ENCODE measurements around the gene AKAP17A. TPM values are rescaled to one million over a fixed set of nuclear protein-coding genes. Genes with fewer than 3 reads are reported as not detected.

The AKAP17A gene
- total RNA-seq, 2 donors from 2014 or later = 42.2 to 50.9 TPM

DNA sequence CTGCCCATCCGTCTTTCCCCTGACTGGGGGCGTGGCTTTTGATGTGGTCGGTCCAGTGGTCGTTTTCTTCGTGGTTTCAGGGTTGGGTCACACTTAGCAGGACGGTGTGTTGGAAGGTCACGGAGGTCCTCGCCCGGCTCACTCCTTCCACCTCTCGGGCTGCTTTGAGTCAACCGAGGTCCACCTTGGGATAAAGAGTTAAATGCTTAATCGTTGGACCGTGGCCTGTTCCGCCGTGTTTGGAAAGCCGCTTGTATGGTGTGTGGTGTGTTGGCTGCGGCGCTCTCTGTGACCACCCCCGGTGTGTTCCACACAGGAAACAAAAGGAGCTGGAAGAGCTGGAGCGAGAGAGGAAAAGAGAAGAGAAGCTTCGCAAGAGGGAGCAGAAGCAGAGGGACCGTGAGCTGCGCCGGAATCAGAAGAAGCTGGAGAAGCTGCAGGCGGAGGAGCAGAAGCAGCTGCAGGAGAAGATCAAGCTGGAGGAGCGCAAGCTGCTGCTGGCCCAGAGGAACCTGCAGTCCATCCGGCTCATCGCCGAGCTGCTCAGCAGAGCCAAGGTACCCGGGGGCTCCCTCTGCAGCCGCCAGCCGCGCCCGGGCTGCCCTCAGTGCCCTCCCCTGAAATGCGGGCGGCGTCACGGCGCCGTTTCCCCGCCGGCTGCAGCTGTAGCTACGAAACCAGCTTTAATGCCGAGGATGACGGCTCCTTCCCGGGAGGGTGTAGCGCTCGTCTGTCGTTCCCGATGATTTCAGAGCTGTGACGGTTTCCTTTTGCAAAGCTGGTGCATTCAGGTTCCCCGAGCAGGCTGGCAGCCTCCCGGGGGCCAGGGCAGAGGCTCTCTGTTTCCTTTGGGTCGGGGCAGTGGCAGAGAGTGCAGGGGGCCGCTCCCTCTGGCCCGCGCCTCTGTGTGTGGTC, 7.7 kb downstream of the AKAP17A start:
- peak; percentile 24 for DNase-seq
- Histone ChIP-seq H3K4me3 (ENCODE audit: low read length) (no peak overlapping the region), H3K27me3 (ENCODE audit: control insufficient read depth, insufficient read depth, low read length, poor library complexity, severe bottlenecking) (no peaks in the 10 kb centered on the region), H3K27ac (ENCODE audit: low read depth, low read length) (no peak overlapping the region), H3K9me3 (ENCODE audit: control insufficient read depth, low read length) (peaks cover 5% of the 10 kb centered on the region), H3K9ac (ENCODE audit: extremely low read depth, low read length, poor library complexity, severe bottlenecking) (no peak overlapping the region), H3K36me3 (ENCODE audit: control insufficient read depth, insufficient read depth, low read length) (peaks cover 57% of the 10 kb centered on the region), H3K4me1 (ENCODE audit: control insufficient read depth, insufficient read depth, low read length) (no peaks in the 10 kb centered on the region)
- Mint-ChIP-seq H3K4me1 (no peaks in the 10 kb centered on the region), H3K36me3 (ENCODE audit: low read depth) (peaks cover 74% of the 10 kb centered on the region), H3K27me3 (ENCODE audit: insufficient read depth) (no peaks in the 10 kb centered on the region), H3K9me3 (no peaks in the 10 kb centered on the region), H3K27ac (no peak overlapping the region), H3K4me3 (no peak overlapping the region)
- no peak for TF ChIP-seq CTCF (conservative IDR thresholded peaks at IDR 0.05)
- 93 to 95% methylated on average over 45 to 57 of the region's 57 CpGs for WGBS, 2 experiments (ENCODE audit: insufficient coverage in 1 of 2, insufficient read length in 1 of 2)

- Histone ChIP-seq H3K4me1 (ENCODE audit: control insufficient read depth, insufficient read depth, low read length) (no peaks in the 10 kb centered on the region), H3K27me3 (ENCODE audit: control insufficient read depth, insufficient read depth, low read length, poor library complexity, severe bottlenecking) (no peaks in the 10 kb centered on the region), H3K9ac (ENCODE audit: extremely low read depth, low read length, poor library complexity, severe bottlenecking) (no peak overlapping the region), H3K9me3 (ENCODE audit: control insufficient read depth, low read length) (peaks cover 5% of the 10 kb centered on the region), H3K4me3 (ENCODE audit: low read length) (no peak overlapping the region), H3K27ac (ENCODE audit: low read depth, low read length) (no peak overlapping the region), H3K36me3 (ENCODE audit: control insufficient read depth, insufficient read depth, low read length) (peaks cover 55% of the 10 kb centered on the region)
- 93 to 97% methylated on average over 12 to 36 of the region's 36 CpGs for WGBS, 2 experiments (ENCODE audit: insufficient coverage in 1 of 2, insufficient read length in 1 of 2)
- H3K4me3 Mint-ChIP-seq = no peak overlapping the region
- DNase-seq = peak; percentile 27
- peaks cover 76% of the 10 kb centered on the region for H3K36me3 Mint-ChIP-seq (ENCODE audit: low read depth)
- no peaks in the 10 kb centered on the region for H3K27me3 Mint-ChIP-seq (ENCODE audit: insufficient read depth)
- H3K9me3 Mint-ChIP-seq = no peaks in the 10 kb centered on the region
- no peak for TF ChIP-seq CTCF (conservative IDR thresholded peaks at IDR 0.05)
- H3K4me1 Mint-ChIP-seq = no peaks in the 10 kb centered on the region
- no peak overlapping the region for H3K27ac Mint-ChIP-seq
These were observed 8.5 kb downstream of the AKAP17A start for GRCh38 chrX:1599791-1600405.

DNA sequence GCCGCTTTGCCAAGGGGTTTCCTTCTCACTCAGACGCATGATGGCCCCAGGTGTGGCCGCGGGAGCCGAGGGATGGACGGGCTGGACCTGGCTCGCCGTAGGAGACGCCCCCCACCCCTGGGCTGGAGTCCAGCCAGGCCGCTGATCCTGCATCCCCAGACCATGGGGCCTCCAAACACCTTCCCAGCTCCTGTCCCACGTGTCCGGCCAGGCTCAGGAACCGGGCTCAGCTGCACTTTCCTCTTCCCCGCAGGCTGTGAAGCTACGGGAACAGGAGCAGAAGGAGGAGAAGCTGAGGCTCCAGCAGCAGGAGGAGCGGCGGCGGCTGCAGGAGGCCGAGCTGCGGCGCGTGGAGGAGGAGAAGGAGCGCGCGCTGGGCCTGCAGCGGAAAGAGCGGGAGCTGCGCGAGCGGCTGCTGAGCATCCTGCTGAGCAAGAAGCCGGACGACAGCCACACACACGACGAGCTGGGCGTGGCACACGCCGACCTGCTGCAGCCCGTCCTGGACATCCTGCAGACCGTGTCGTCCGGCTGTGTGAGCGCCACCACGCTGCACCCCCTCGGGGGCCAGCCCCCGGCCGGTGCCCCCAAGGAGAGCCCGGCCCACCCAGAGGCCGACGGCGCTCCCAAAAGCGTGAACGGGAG, 9.1 kb downstream of the AKAP17A start:
- Histone ChIP-seq H3K9me3 (ENCODE audit: control insufficient read depth, low read length) (peaks cover 5% of the 10 kb centered on the region), H3K27me3 (ENCODE audit: control insufficient read depth, insufficient read depth, low read length, poor library complexity, severe bottlenecking) (no peaks in the 10 kb centered on the region), H3K4me1 (ENCODE audit: control insufficient read depth, insufficient read depth, low read length) (no peaks in the 10 kb centered on the region), H3K9ac (ENCODE audit: extremely low read depth, low read length, poor library complexity, severe bottlenecking) (no peak overlapping the region), H3K36me3 (ENCODE audit: control insufficient read depth, insufficient read depth, low read length) (peaks cover 49% of the 10 kb centered on the region), H3K27ac (ENCODE audit: low read depth, low read length) (no peak overlapping the region), H3K4me3 (ENCODE audit: low read length) (no peak overlapping the region)
- Mint-ChIP-seq H3K4me1 (no peaks in the 10 kb centered on the region), H3K4me3 (no peak overlapping the region), H3K27me3 (ENCODE audit: insufficient read depth) (no peaks in the 10 kb centered on the region), H3K36me3 (ENCODE audit: low read depth) (peaks cover 70% of the 10 kb centered on the region), H3K27ac (no peak overlapping the region), H3K9me3 (no peaks in the 10 kb centered on the region)
- DNase-seq = peak; percentile 24
- WGBS, 2 experiments (ENCODE audit: insufficient coverage in 1 of 2, insufficient read length in 1 of 2) = 96 to 99% methylated on average over 38 to 52 of the region's 52 CpGs
- TF ChIP-seq CTCF (conservative IDR thresholded peaks at IDR 0.05) = no peak

Measured in endodermal cell (in vitro differentiated cells).